Measurements from ENCODE around the gene PTPRD. TPM values are rescaled to one million over a fixed set of nuclear protein-coding genes. Genes with fewer than 3 reads are reported as not detected.

PTPRD gene
- total RNA-seq, 2 experiments from 2014 or later = 0.03 TPM; not detected in 1

DNA sequence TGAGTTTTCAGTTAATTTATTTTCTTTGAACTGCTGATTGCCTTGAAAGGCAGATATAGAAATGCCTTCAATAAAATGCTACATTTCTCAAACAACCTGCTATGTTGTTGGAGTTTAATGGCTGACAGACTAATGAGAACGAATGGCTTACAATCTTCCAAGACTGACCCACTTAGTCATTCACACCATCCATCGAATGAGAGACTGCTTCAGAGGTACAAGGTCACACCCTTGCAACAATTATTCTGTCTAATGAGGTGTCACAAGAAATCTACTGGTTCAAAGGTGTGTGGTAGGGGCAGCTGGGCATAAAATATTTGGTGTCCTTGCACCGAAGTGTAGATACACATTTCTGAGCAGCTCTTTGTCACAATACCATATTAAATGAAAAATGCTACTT lies 18.3 kb downstream of the PTPRD start:
- Histone ChIP-seq H3K4me3 (ENCODE audit: low read depth, low read length, poor library complexity, severe bottlenecking) (no peak overlapping the region), H2AFZ (ENCODE audit: low read length) (no peak overlapping the region), H3K4me1 (ENCODE audit: insufficient read depth, low read length, poor library complexity, severe bottlenecking) (no peaks in the 10 kb centered on the region), H4K20me1 (ENCODE audit: insufficient read depth, low read length) (no peaks in the 10 kb centered on the region), H3K79me2 (ENCODE audit: insufficient read depth, low read depth, low read length) (no peaks in the 10 kb centered on the region), H3K9me3 (ENCODE audit: low read length) (no peaks in the 10 kb centered on the region), H3K27ac (ENCODE audit: low read depth, low read length, poor library complexity, severe bottlenecking) (no peak overlapping the region), H3K9me2 (ENCODE audit: insufficient read depth, low read length) (no peaks in the 10 kb centered on the region), H3K36me3 (ENCODE audit: insufficient read depth, low read length) (no peaks in the 10 kb centered on the region), H3K4me2 (ENCODE audit: low read length) (no peak overlapping the region)
- DNase-seq (ENCODE audit: low spot score) = no peak
- TF ChIP-seq, protein P1, sequence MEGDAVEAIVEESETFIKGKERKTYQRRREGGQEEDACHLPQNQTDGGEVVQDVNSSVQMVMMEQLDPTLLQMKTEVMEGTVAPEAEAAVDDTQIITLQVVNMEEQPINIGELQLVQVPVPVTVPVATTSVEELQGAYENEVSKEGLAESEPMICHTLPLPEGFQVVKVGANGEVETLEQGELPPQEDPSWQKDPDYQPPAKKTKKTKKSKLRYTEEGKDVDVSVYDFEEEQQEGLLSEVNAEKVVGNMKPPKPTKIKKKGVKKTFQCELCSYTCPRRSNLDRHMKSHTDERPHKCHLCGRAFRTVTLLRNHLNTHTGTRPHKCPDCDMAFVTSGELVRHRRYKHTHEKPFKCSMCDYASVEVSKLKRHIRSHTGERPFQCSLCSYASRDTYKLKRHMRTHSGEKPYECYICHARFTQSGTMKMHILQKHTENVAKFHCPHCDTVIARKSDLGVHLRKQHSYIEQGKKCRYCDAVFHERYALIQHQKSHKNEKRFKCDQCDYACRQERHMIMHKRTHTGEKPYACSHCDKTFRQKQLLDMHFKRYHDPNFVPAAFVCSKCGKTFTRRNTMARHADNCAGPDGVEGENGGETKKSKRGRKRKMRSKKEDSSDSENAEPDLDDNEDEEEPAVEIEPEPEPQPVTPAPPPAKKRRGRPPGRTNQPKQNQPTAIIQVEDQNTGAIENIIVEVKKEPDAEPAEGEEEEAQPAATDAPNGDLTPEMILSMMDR (conservative IDR thresholded peaks at IDR 0.05; ENCODE audit: low read length) = no peak
- TF ChIP-seq EZH2phosphoT487 (IDR thresholded peaks at IDR 0.05; ENCODE audit: borderline replicate concordance, low read depth, low read length) = no peak
- POLR2A ChIA-PET = interaction anchor here (1.0 kb wide), 1 partner anchor 181 kb away, joined by 3 read pairs; no protein-coding TSS in a partner anchor
- CTCF ChIA-PET (ENCODE audit: unreplicated experiment) = no interaction called here
- BruUV-seq (replicated peaks) = no TSS peak
- intact Hi-C loops (cut with micrococcal nuclease; ENCODE audit: unreplicated experiment) = no loop called here

DNA sequence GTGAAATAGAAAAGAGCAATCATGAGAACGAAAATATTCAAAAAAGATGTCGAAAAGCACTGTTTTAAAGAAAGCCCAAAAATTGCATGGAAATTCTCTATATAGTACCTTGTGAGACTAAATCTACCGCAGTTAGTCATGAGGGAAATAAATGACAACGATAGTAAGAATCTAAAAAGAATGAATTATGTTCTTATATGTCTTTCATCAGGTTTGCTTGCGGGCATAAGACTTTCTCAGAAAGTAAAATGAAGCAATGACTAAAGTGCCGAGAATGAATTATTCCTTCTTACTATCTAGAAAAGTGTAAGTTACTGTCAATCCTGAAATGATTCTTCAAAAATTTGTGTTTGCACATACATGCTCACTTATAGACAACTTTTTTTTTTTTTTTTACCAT lies 26.4 kb downstream of the PTPRD start:
- no peak for DNase-seq (ENCODE audit: low spot score)
- H3K4me3 ChIP-seq (ENCODE audit: low read depth, low read length, poor library complexity, severe bottlenecking) = no peak overlapping the region
- H3K4me2 ChIP-seq (ENCODE audit: low read length) = no peak overlapping the region
- no peaks in the 10 kb centered on the region for H3K79me2 ChIP-seq (ENCODE audit: insufficient read depth, low read depth, low read length)
- no peaks in the 10 kb centered on the region for H3K9me2 ChIP-seq (ENCODE audit: insufficient read depth, low read length)
- no peaks in the 10 kb centered on the region for H3K9me3 ChIP-seq (ENCODE audit: low read length)
- BruUV-seq (replicated peaks) = no TSS peak
- H2AFZ ChIP-seq (ENCODE audit: low read length) = no peak overlapping the region
- no peaks in the 10 kb centered on the region for H3K4me1 ChIP-seq (ENCODE audit: insufficient read depth, low read length, poor library complexity, severe bottlenecking)
- CTCF ChIA-PET (ENCODE audit: unreplicated experiment) = no interaction called here
- no peaks in the 10 kb centered on the region for H3K36me3 ChIP-seq (ENCODE audit: insufficient read depth, low read length)
- TF ChIP-seq, protein P1 (conservative IDR thresholded peaks at IDR 0.05; ENCODE audit: low read length) = no peak
- no peak for TF ChIP-seq EZH2phosphoT487 (IDR thresholded peaks at IDR 0.05; ENCODE audit: borderline replicate concordance, low read depth, low read length)
- POLR2A ChIA-PET = no interaction called here
- no peak overlapping the region for H3K27ac ChIP-seq (ENCODE audit: low read depth, low read length, poor library complexity, severe bottlenecking)
- intact Hi-C loops (cut with micrococcal nuclease; ENCODE audit: unreplicated experiment) = no loop called here
- H4K20me1 ChIP-seq (ENCODE audit: insufficient read depth, low read length) = no peaks in the 10 kb centered on the region

DNA sequence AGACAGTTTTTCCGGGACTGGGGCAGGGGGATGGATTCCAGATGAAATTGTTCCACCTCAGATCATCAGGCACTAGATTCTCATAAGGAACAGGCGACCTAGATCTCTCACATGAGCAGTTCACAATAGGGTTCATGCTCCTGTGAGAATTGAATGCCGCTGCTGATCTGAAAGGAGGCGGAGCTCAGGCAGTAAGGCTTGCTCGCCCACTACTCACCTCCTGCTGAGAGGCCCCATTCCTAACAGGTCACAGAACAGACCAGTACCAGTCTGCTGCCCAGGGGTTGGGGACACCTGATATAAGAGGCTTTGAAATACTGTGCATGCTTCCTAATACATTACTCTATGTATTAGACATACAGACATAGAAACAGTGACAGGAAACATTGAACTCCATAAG lies 41.1 kb downstream of the PTPRD start:
- intact Hi-C loops (cut with micrococcal nuclease; ENCODE audit: unreplicated experiment) = no loop called here
- H3K27ac ChIP-seq (ENCODE audit: low read depth, low read length, poor library complexity, severe bottlenecking) = no peak overlapping the region
- H3K79me2 ChIP-seq (ENCODE audit: insufficient read depth, low read depth, low read length) = no peaks in the 10 kb centered on the region
- no peaks in the 10 kb centered on the region for H4K20me1 ChIP-seq (ENCODE audit: insufficient read depth, low read length)
- H3K4me2 ChIP-seq (ENCODE audit: low read length) = no peak overlapping the region
- DNase-seq (ENCODE audit: low spot score) = no peak
- no peak overlapping the region for H2AFZ ChIP-seq (ENCODE audit: low read length)
- ChIA-PET CTCF (ENCODE audit: unreplicated experiment) (no interaction called here), POLR2A (no interaction called here)
- BruUV-seq (replicated peaks) = no TSS peak
- no peak overlapping the region for H3K4me3 ChIP-seq (ENCODE audit: low read depth, low read length, poor library complexity, severe bottlenecking)
- H3K9me3 ChIP-seq (ENCODE audit: low read length) = no peaks in the 10 kb centered on the region
- H3K36me3 ChIP-seq (ENCODE audit: insufficient read depth, low read length) = no peaks in the 10 kb centered on the region
- no peaks in the 10 kb centered on the region for H3K4me1 ChIP-seq (ENCODE audit: insufficient read depth, low read length, poor library complexity, severe bottlenecking)
- TF ChIP-seq, protein P1 (conservative IDR thresholded peaks at IDR 0.05; ENCODE audit: low read length) = no peak
- TF ChIP-seq EZH2phosphoT487 (IDR thresholded peaks at IDR 0.05; ENCODE audit: borderline replicate concordance, low read depth, low read length) = no peak
- H3K9me2 ChIP-seq (ENCODE audit: insufficient read depth, low read length) = no peaks in the 10 kb centered on the region

Data from OCI-LY7 (cell line).